D721Med (cell line): ENCODE data around the gene ST8SIA1.

Experiments used
- DNase-seq: peaks from one replicate; pipeline ENCODE4 v3.0.0; 2011; ENCODE audit warnings: low spot score; ENCODE audit not compliant: insufficient read length
- FAIRE-seq: peaks from 2 replicates; lab custom pipeline; 2011; peaks lifted over from hg19 to GRCh38; lab: Jason Lieb, UNC
- CTCF ChIP-seq: IDR thresholded peaks from 2 replicates; pipeline ENCODE4 v1.5.1; 2012; ENCODE audit warnings: mild to moderate bottlenecking, control low read depth; ENCODE audit not compliant: insufficient read depth; ENCODE audit errors: missing control alignments

The ST8SIA1 gene

GRCh38 chr12:22248121-22248520 lies 86.4 kb downstream of the ST8SIA1 start:
- no peak for FAIRE-seq
- TF ChIP-seq CTCF: no peak
- no peak for DNase-seq

- TF ChIP-seq CTCF: no peak
These were observed 88.2 kb downstream of the ST8SIA1 start for GRCh38 chr12:22246217-22246846.

GRCh38 chr12:22242726-22243125 lies 91.8 kb downstream of the ST8SIA1 start:
- TF ChIP-seq CTCF: no peak
- peak; percentile 95 for FAIRE-seq
- peak; percentile 33 for DNase-seq

More at GRCh38 chr12:22246217-22246846, 88.2 kb downstream of the ST8SIA1 start:
- FAIRE-seq (no peak), DNase-seq (no peak)

- DNase-seq (no peak), FAIRE-seq (no peak)
- TF ChIP-seq CTCF: no peak
These were observed 96.3 kb downstream of the ST8SIA1 start for GRCh38 chr12:22238211-22238610.

GRCh38 chr12:22234561-22234960 lies 99.9 kb downstream of the ST8SIA1 start:
- DNase-seq (no peak), FAIRE-seq (no peak)
- no peak for TF ChIP-seq CTCF

GRCh38 chr12:22231836-22232235 lies 102.7 kb downstream of the ST8SIA1 start:
- DNase-seq (no peak), FAIRE-seq (no peak)
- no peak for TF ChIP-seq CTCF

- FAIRE-seq: no peak
- no peak for TF ChIP-seq CTCF
These were observed 103.4 kb downstream of the ST8SIA1 start for GRCh38 chr12:22231078-22231477.

More at GRCh38 chr12:22231078-22231477, 103.4 kb downstream of the ST8SIA1 start:
- no peak for DNase-seq
